ENCODE measurements around the gene SUPT6H.
A peak's percentile ranks its signal among the peaks of the same experiment; 100 is the strongest.

SUPT6H gene

GRCh38 chr17:28737770-28738679, 76.0 kb downstream of the SUPT6H start:
- DNase-seq (ENCODE audit: low spot score): no peak

DNA sequence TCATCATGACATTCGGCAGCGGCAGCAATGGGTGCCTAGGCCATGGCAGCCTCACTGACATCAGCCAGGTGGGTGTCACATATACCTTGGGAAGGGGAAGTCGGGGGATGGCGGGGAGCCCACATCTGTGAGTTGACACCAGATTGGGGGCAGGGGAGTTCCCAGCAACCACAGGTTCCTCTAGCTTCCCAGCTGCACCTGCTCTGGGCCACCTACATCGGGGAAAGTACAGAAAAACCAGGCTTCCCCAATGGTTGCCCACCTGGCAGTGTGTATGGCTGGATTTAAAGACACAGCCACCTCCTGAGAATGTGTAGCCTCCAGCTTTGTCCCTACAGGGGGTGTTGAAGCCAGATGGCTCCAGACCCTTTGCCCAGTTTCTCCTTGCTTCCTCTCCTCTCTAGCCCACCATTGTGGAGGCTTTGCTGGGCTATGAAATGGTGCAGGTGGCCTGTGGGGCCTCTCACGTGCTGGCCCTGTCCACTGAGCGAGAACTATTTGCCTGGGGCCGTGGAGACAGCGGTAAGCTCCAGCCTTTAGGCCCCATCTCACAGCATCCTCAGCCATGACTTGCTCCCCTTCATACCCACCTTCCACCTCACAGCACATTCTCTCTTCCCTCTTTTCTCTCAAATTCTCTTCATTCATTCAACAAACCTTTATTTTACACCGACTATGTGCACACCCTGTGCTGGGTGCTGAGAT, 76.8 kb downstream of the SUPT6H start:
- DNase-seq (ENCODE audit: low spot score): no peak

- no peak for DNase-seq (ENCODE audit: low spot score)
These were observed 78.7 kb downstream of the SUPT6H start for GRCh38 chr17:28740406-28741357.

GRCh38 chr17:28741358-28742349, 79.6 kb downstream of the SUPT6H start:
- no peak for DNase-seq (ENCODE audit: low spot score)

- peak; percentile 79 for DNase-seq (ENCODE audit: low spot score)
These were observed 81.5 kb downstream of the SUPT6H start, which contains the start of gene TRAF4 for GRCh38 chr17:28743243-28744103. TRAF4 (plus strand) TSS chr17:28744011; CDS start chr17:28744113, 102 bp downstream.

GRCh38 chr17:28744104-28744971, 82.3 kb downstream of the SUPT6H start:
- DNase-seq (ENCODE audit: low spot score): no peak

GRCh38 chr17:28744972-28745785, 83.2 kb downstream of the SUPT6H start:
- peak; percentile 58 for DNase-seq (ENCODE audit: low spot score)

GRCh38 chr17:28745786-28746411, 83.9 kb downstream of the SUPT6H start:
- no peak for DNase-seq (ENCODE audit: low spot score)

DNA sequence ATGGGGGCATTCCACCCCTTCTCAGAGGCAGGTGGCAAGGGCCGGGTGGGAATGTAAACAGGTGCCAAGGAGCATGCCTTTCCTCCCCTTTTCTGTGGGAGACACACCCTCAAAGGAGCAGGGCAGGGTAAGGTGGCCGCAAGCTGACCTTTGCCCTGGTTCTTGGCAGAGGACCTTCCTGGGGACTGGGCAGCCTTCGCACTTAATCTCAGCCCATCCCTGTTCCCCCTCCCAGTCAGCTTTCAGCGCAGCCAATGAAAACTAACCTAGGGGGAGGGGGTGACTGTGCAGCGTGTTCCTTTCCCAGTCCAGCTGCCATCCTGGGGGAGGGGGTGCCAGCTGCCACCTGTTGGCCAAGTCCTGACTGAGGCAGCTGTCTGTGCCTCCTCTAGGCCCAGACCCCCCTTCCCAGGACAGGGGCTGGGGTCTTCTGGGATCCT, 84.6 kb downstream of the SUPT6H start:
- no peak for DNase-seq (ENCODE audit: low spot score)

GRCh38 chr17:28747051-28747691, 85.2 kb downstream of the SUPT6H start:
- no peak for DNase-seq (ENCODE audit: low spot score)

DNA sequence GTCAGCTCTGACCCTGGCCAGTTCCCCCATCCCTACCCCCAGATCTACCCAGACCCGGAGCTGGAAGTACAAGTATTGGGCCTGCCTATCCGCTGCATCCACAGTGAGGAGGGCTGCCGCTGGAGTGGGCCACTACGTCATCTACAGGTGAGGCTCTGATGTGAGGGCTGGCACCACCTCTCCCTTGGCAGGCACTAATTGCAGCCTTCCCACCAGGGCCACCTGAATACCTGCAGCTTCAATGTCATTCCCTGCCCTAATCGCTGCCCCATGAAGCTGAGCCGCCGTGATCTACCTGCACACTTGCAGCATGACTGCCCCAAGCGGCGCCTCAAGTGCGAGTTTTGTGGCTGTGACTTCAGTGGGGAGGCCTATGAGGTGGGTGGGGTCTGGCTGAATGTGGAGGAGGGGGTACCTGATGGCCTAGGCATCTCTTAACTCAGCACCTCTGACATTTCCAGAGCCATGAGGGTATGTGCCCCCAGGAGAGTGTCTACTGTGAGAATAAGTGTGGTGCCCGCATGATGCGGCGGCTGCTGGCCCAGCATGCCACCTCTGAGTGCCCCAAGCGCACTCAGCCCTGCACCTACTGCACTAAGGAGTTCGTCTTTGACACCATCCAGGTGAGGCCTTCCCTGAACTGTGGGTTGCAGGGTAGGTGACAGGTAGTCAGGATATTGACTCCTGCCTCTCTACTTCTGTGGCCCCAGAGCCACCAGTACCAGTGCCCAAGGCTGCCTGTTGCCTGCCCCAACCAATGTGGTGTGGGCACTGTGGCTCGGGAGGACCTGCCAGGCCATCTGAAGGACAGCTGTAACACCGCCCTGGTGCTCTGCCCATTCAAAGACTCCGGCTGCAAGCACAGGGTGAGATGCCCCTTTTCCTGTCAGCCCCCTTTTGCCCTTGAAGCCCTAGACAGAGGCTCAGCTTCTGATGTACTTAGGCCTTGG, 86.1 kb downstream of the SUPT6H start:
- no peak for DNase-seq (ENCODE audit: low spot score)

GRCh38 chr17:28748852-28749515, 87.0 kb downstream of the SUPT6H start:
- DNase-seq (ENCODE audit: low spot score): no peak

GRCh38 chr17:28749516-28750177, 87.6 kb downstream of the SUPT6H start:
- no peak for DNase-seq (ENCODE audit: low spot score)
